ENCODE results near the gene RUNX2. TPM values are rescaled to one million over a fixed set of nuclear protein-coding genes. Genes with fewer than 3 reads are reported as not detected.

Gene RUNX2
- total RNA-seq, 2 experiments from 2014 or later = 8.0 to 9.3 TPM

DNA sequence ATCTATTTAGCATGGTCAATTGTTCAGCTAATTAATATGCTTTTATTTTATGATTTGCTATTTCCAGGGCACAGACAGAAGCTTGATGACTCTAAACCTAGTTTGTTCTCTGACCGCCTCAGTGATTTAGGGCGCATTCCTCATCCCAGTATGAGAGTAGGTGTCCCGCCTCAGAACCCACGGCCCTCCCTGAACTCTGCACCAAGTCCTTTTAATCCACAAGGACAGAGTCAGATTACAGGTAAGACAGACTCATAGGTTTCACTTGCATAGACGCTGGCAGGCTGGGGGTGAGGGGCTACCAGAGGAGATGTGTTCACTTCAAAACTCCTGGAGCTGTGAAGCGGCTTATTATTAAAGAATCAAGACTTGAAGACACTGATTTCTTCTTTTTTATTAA lies 163.7 kb downstream of the RUNX2 start:
- ChIA-PET CTCF (interaction anchor here (1.6 kb wide), 1 partner anchor 55 kb away, joined by 3 read pairs; no protein-coding TSS in a partner anchor), POLR2A (no interaction called here)
- TF ChIP-seq CTCF (IDR thresholded peaks at IDR 0.05) = no peak
- Mint-ChIP-seq H3K9me3 (no peaks in the 10 kb centered on the region), H3K4me1 (ENCODE audit: low read depth) (peaks cover 61% of the 10 kb centered on the region), H3K27ac (no peak overlapping the region), H3K36me3 (ENCODE audit: low read depth) (peaks cover 23% of the 10 kb centered on the region), H3K27me3 (no peaks in the 10 kb centered on the region), H3K4me3 (no peak overlapping the region)
- ATAC-seq (no peak), DNase-seq (no peak)
- intact Hi-C loops (cut with micrococcal nuclease) = no loop called here

DNA sequence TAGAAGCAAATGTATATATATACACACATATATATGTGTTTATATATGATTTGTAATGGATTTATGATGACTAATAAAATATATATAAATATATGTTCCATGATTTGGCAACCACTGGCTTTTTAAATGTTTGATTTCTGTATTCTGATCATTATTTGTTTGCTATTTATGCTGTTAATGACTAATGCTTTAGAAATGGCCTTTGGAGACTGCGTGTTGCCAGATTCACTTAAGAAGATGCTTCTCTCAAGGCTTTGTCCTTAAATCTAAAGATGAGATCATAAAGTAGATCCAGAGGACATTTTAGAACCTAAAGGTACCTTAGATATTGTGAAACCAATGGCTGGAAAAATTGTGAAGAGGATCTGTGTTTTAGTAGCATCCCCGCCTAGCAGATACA lies 165.6 kb downstream of the RUNX2 start:
- H3K27ac Mint-ChIP-seq = no peak overlapping the region

GRCh38 chr6:45494416-45495135 lies 166.4 kb downstream of the RUNX2 start:
- ChIA-PET CTCF (interaction anchor here (1.0 to 1.4 kb wide), 2 partner anchors 14 to 220 kb away, joined by 3 read pairs; no protein-coding TSS in a partner anchor), POLR2A (interaction anchor here (0.6 to 1.6 kb wide), 5 partner anchors 10 to 182 kb away, joined by 3 to 4 read pairs (median 3); no protein-coding TSS in a partner anchor)
- intact Hi-C loops (cut with micrococcal nuclease) = no loop called here
- H3K4me1 Mint-ChIP-seq (ENCODE audit: low read depth) = peaks cover 43% of the 10 kb centered on the region
- H3K9me3 Mint-ChIP-seq = no peaks in the 10 kb centered on the region
- ATAC-seq = peak; percentile 61
- peak; percentile 34 for DNase-seq
- no peak overlapping the region for H3K27ac Mint-ChIP-seq
- no peaks in the 10 kb centered on the region for H3K27me3 Mint-ChIP-seq
- no peak for TF ChIP-seq CTCF (IDR thresholded peaks at IDR 0.05)
- H3K4me3 Mint-ChIP-seq = no peak overlapping the region
- peaks cover 23% of the 10 kb centered on the region for H3K36me3 Mint-ChIP-seq (ENCODE audit: low read depth)

More for the DNA sequence above, 165.6 kb downstream of the RUNX2 start:
- CTCF ChIA-PET = interaction anchor here (1.0 kb wide), 1 partner anchor 221 kb away, joined by 3 read pairs; no protein-coding TSS in a partner anchor
- no peak for DNase-seq
- Mint-ChIP-seq H3K4me3 (no peak overlapping the region), H3K36me3 (ENCODE audit: low read depth) (peaks cover 26% of the 10 kb centered on the region), H3K9me3 (no peaks in the 10 kb centered on the region), H3K27me3 (no peaks in the 10 kb centered on the region), H3K4me1 (ENCODE audit: low read depth) (peaks cover 49% of the 10 kb centered on the region)
- no peak for TF ChIP-seq CTCF (IDR thresholded peaks at IDR 0.05)
- POLR2A ChIA-PET = no interaction called here
- ATAC-seq = no peak
- intact Hi-C loops (cut with micrococcal nuclease) = no loop called here

- peaks cover 26% of the 10 kb centered on the region for H3K36me3 Mint-ChIP-seq (ENCODE audit: low read depth)
- H3K9me3 Mint-ChIP-seq = no peaks in the 10 kb centered on the region
Measured at GRCh38 chr6:45495429-45496084, 167.4 kb downstream of the RUNX2 start.

More at GRCh38 chr6:45495429-45496084, 167.4 kb downstream of the RUNX2 start:
- intact Hi-C loops (cut with micrococcal nuclease) = no loop called here
- no peak for TF ChIP-seq CTCF (IDR thresholded peaks at IDR 0.05)
- Mint-ChIP-seq H3K27me3 (no peaks in the 10 kb centered on the region), H3K4me1 (ENCODE audit: low read depth) (peaks cover 40% of the 10 kb centered on the region), H3K27ac (peak overlapping the region; percentile 64), H3K4me3 (no peak overlapping the region)
- DNase-seq = peak; percentile 13
- CTCF ChIA-PET = interaction anchor here (1.4 to 1.6 kb wide), 3 partner anchors 13 to 112 kb away, joined by 3 to 4 read pairs (median 3); no protein-coding TSS in a partner anchor
- POLR2A ChIA-PET = interaction anchor here (0.6 to 1.6 kb wide), 6 partner anchors 9 to 181 kb away, joined by 3 to 4 read pairs (median 3); no protein-coding TSS in a partner anchor
- ATAC-seq = peak; percentile 58
